Epithelial cell of proximal tubule (primary cell): ENCODE measurements around the gene DMXL1. TPM values are rescaled to one million over a fixed set of nuclear protein-coding genes. Genes with fewer than 3 reads are reported as not detected.

ENCODE experiments used
- DNase-seq: peaks from one replicate; pipeline ENCODE4 v3.0.0-alpha.2; 2011; ENCODE audit warnings: low read depth
- H3K4me3 ChIP-seq: 2 replicates; pipeline ENCODE4 v1.5.1; 2011; ENCODE audit warnings: low read depth, mild to moderate bottlenecking, low read length
- total RNA-seq: library from RNA; depleted of rRNA; stranded (reverse); fragments of >200 nt; gene quantifications from 2 replicates; pipeline ENCODE4 v1.2.3, GENCODE V29; 2015
- TF ChIP-seq, protein P1 (sequence below): conservative IDR thresholded peaks from 2 replicates; pipeline ENCODE4 v1.5.1; 2012; ENCODE audit warnings: low read depth, mild to moderate bottlenecking, low read length

DMXL1 gene
- total RNA-seq, 1 donor from 2014 or later = 11.9 TPM

DNA sequence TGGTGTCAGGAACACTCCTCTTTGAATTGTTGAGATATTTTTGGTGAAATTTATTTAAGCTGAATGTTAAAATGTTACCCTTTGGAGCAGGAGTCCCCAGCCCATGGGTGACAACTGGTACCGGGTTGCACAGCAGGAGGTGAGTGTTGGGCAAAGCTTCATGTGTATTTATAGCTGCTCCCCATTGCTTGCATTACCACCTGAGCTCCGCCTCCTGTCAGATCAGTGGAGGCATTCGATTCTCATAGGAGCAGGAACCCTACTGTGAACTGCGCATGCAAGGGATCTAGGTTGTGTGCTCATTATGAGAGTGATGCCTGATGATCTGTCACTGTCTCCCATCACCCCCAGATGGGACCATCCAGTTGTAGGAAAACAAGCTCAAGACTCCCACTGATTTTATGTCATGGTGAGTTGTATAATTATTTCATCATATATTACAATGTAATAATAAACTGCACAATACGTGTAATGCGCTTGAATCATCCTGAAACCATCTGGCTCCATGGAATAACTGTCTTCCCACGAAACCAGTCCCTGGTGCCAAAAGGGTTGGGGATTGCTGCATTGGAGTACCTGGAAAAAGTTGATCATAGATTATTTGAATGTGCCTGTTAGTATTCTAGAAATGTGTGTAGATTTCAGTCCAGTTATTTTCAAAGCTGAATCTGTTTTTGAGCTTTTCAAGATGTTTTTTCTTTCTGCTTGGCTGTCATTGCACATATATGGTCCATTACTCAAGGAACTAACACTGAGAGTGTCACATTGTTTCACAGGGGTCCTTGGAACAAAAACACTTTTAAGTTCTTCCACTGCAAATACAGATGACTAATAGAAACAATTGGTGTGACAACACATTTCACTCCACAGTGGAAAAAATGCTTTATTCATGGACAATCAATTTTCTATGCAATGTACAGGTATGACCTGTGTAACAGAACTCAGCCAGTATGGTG is 180.3 kb downstream of the DMXL1 start:
- DNase-seq = no peak
- H3K4me3 ChIP-seq = no peak overlapping the region
- TF ChIP-seq, protein P1, sequence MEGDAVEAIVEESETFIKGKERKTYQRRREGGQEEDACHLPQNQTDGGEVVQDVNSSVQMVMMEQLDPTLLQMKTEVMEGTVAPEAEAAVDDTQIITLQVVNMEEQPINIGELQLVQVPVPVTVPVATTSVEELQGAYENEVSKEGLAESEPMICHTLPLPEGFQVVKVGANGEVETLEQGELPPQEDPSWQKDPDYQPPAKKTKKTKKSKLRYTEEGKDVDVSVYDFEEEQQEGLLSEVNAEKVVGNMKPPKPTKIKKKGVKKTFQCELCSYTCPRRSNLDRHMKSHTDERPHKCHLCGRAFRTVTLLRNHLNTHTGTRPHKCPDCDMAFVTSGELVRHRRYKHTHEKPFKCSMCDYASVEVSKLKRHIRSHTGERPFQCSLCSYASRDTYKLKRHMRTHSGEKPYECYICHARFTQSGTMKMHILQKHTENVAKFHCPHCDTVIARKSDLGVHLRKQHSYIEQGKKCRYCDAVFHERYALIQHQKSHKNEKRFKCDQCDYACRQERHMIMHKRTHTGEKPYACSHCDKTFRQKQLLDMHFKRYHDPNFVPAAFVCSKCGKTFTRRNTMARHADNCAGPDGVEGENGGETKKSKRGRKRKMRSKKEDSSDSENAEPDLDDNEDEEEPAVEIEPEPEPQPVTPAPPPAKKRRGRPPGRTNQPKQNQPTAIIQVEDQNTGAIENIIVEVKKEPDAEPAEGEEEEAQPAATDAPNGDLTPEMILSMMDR = no peak

DNA sequence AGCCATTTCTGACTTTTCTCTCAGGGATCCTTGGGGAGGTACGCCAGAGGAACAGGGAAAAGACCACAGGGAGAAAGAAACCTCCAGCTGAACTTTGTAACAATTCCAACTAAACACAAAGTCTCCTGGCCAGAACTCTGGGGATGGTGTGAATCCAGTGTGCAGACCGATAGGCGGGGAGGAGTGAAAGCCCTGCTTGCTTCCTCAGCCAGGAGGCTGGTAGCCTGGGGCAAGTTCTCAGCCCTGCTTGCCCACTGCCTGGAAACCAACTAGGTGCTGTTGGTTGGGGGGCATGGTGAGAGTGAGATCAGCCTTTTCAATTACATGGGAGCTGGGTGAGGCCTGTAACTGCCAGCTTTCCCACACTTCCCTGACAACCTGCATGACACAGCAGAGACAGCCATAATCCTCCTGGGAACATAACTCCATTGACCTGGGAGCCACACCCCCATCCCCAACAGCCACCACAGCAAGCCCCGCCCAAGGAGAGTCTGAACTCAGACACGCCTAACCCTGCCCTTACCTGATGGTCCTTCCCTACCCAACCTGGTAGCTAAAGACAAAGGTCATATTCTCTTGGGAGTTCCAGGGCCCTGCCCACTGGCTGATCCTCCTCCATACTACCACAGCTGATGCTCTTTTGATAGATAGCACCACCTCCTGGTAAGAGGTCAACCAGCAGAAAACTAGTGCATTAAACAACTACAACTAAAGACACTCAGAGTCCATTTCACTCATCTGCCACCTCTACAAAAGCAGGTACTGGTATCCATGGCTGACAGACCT is 184.9 kb downstream of the DMXL1 start:
- no peak overlapping the region for H3K4me3 ChIP-seq
- TF ChIP-seq, protein P1 = peak; percentile 7
- DNase-seq = no peak

DNA sequence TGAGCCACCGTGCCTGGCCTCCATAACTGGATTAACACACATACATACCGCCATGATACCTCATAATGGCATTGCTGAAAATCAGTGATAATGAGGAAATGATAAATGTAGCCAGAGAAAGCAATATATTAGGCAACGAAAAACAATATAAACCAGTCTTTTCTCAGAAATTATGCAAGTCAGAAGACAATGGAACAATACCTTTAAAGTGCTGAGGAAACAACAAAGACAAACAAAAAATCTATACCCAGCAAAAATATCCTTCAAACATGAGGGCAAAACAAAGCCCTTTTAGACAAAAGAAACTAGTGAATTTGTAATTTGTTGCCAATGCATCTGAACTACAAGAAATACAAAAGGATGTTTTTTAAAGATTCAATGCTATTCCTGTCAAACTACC is 186.7 kb downstream of the DMXL1 start:
- H3K4me3 ChIP-seq = no peak overlapping the region
- TF ChIP-seq, protein P1 = no peak
- DNase-seq = no peak

DNA sequence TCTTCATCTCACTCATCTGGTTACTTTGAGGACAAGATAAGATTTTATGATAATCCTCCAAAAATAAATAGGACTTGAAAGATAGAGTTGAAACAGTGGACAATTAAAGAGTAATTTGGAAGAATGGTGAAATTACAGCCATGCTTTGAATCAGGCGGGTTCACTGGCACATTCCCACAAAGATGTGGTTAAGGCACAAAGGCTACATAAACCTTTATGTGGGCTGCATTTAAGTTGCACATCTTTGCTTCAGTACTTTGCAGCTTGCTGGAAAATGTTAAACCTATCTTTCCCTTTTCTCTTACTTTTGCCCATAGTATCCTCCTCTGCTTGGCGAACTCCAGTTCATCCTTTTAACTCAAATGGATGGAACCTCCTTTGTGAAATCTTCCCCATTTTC is 192.8 kb downstream of the DMXL1 start:
- no peak overlapping the region for H3K4me3 ChIP-seq
- TF ChIP-seq, protein P1 = no peak
- DNase-seq = no peak

DNA sequence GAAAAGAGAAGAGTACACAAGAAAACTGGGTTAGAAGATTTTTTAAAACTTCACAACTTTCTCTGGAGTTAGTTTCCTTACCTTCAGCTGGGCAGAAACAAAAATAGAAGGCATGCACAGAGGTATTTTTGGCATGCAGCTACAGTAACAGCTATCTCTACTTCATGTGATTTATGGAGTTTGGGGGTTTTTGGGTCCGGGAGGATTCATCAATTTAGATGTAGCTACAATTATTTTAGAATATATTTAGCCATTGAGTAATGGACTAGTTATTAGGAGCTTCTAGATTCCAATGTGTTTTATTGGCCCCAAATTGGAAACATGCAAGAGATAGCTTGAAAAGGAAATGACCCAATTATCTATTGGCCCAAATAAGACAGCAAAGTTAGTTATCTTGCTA is 193.3 kb downstream of the DMXL1 start:
- DNase-seq = no peak
- H3K4me3 ChIP-seq = no peak overlapping the region
- TF ChIP-seq, protein P1 = no peak

DNA sequence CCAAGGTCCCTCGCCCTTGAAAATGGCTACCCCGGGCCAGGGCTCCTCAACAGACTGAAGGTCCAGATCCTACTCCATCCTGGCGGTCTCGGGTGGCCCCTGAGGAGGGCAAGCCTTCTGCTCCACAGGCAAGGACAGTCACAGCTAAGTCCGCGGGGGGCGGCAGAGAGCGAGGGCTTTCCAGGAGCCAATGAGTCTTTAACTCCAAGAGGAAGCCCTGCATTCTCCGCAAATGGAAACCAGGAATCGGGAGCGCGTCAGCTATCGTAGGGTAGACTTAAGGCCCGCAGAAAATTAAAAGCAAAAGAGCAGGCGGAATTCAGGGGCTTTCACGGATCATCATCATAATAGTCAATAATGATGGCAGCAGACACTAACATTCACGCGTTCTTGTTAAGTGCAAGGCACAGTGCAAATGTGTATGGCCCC is 197.1 kb downstream of the DMXL1 start:
- DNase-seq = peak; percentile 88
- TF ChIP-seq, protein P1 = peak; percentile 78
- peak overlapping the region; percentile 90 for H3K4me3 ChIP-seq
